ENCODE measurements around the gene COL19A1.

GRCh38 chr6:69868252-69868804, 2.0 kb downstream of the COL19A1 start:
- TF ChIP-seq POLR2A (IDR thresholded peaks at IDR 0.05): no peak
- TF ChIP-seq CTCF (IDR thresholded peaks at IDR 0.05): no peak
